GM21515 (cell line): ENCODE results near the gene ALDH1A1.

Experiments used
- ATAC-seq: cut with Tn5 transposase; IDR thresholded peaks from one replicate; pipeline ENCODE4 v1.9.1; 2021; ENCODE audit not compliant: unreplicated experiment

ALDH1A1 gene

DNA sequence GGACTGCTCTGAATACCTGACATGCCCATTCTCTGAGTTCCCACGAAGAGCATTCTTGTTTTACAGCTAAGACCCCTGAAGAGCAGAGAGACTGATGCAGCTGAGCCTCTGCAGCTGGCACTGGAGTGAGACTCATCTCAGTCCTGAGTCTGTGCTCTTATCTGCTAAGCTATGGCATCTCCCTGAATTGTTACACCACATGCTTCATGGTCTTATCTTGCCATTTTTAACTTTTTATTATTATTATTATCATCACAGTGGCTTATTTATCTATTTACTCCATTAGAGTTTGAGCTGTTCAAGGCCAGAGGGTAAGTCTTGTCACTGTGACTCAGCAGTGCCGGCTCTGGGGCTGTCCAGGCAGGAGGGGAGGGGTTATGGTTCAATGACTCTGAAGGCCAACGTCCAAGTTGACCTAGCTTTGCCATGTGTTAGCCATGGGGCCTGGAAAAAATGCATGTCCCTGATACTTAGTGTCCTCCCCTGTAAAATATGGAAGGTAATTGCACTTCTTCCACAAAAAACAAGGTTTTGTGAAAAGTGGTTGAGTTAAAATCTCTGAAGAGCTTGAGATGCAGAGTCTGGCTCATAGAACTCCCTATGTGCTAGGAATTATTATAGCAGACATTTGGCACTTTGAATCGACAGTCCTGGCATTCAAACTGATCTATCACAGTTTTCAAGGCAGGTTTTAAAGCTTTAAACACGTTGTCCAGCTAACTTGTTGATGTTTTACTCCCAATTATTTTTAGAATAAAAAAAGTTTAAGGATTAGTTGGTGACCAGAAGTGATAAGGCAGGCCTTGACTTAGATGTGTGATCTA lies 94.6 kb downstream of the ALDH1A1 start:
- no peak for ATAC-seq

DNA sequence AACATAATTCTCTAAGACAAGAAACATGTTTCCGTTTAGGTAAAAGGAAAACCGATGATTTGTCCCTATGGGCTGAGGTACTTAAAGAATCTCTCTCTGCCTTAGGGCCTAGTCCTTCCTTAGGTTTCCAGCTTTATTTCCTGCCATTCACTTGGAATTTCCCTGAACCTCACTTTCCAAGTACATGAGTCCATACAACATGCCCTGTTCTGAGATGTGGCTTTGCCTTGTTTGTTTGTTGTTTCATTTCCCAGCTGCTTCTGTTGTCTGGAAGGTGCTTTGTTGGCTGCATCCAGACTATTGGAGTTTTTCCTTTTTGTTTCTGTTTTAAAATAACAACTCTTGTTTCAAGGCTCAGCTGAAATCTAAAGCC lies 95.2 kb downstream of the ALDH1A1 start:
- ATAC-seq, result no peak

DNA sequence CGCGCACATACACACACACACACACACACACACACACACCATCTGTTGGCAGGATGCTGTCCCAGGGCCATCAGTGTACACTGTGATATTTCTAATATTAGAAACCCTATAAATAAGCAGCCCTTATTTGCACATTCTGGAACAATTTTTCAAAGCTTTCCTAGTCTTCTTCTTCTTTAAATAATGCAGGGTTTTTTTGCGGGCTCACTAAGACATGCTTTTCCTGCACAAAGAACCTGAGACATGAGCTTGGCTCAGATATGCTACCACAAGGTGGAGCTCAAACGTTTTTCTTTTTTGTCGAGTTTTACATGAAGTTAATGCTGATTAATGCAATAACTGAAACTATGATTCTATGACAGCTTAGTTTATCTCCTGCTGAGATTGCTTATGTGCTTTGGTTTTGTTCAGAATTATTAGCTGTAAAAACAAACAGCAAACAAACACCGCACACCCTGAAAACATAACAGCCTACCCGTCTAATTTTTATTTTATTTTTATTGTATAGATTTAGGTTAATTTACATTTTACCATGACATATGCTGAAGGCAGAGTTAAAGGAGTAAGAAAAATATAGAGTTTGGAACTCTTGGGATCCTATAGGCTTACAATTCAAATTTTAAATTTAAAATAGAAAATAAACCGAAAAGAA lies 95.8 kb downstream of the ALDH1A1 start:
- no peak for ATAC-seq

DNA sequence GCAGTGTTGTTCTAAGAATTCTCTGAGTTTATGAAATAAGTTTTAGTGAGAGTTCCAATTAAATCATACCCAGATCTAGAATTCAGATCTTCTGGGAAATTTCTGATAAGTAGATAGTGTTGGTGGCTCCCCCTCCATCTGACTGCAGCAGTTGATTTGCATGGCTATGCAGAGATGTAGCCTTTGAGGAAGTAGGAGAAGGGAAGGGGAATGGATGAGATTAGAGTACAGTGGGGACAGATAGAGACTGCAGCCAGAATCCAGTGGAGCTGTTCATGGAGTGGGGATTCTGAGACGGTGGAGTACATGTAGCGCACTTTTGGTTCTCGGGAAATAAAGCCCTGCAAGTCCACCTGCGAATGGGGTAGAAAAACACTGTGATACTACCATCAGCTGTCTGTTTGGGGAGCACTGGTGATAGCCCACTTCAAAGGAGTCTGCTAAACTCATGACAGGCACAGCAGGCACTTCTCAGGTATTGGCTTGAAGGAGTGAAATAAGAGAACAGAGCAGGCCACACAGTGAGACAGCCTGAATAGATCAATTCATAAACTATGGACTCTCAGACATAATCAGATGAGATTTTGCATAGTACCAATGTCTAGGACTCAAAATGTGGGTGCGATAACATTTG lies 96.8 kb downstream of the ALDH1A1 start:
- ATAC-seq, result no peak

DNA sequence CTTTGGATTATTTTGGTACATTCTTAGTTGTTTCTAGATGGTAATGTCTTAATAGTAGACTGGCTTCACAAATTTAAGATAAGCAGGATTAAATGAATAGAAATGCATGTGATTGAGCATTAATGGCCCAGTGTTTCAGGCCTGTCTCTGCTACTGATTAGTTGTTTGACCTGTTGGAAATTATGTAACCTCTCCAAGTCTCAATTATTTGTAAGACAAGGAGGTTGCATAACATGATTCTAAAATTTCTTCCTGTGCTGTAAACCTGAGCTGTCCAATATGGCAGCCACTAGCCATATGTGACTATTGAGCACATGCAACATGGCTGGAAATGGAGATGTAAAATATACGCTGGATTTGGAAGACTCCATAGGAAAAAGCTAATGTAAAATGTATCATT lies 97.5 kb downstream of the ALDH1A1 start:
- no peak for ATAC-seq
